Dermis blood vessel endothelial cell (primary cell): Measurements from ENCODE around the gene PA2G4. TPM values are rescaled to one million over a fixed set of nuclear protein-coding genes. Genes with fewer than 3 reads are reported as not detected.
"Not testable (repeated sequence)": the region's sequence is repeated elsewhere in the genome, so short reads cannot be mapped to it uniquely, and the experiment has no call there.

Experiments
- DNase-seq: peaks from one replicate; pipeline ENCODE4 v3.0.0; 2010
- total RNA-seq: library from RNA; depleted of rRNA; stranded (reverse); fragments of >200 nt; gene quantifications from 2 replicates; pipeline ENCODE4 v1.2.3, GENCODE V29; 2014

PA2G4 gene
- total RNA-seq, 1 donor from 2014 or later, result 106 TPM

DNA sequence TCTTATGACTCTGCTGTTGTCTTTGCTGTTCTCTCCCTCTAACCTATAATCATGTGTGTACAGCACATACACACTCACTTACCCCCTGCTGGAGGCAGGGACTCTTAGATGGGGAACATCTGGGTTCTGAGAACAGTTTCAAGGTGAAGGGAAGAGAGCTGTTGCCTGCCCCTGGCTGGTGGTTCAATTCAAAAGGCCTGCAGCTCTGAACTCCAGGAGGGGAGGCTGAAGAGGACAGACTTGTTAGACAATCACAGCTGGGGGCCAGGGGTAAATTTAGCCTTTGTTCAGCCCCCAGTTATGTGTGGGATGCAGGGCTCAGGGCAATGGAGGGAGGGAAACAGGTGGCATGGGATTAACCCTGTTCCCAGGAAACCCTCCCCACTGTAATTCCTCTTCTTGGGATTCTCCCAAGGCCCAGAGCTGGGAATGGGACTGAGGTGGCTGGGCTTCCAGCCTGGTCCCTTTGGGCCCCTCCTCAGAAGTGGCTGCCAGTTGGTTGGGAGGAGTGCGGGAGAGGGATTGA lies 50.0 kb downstream of the PA2G4 start:
- no peak for DNase-seq

DNA sequence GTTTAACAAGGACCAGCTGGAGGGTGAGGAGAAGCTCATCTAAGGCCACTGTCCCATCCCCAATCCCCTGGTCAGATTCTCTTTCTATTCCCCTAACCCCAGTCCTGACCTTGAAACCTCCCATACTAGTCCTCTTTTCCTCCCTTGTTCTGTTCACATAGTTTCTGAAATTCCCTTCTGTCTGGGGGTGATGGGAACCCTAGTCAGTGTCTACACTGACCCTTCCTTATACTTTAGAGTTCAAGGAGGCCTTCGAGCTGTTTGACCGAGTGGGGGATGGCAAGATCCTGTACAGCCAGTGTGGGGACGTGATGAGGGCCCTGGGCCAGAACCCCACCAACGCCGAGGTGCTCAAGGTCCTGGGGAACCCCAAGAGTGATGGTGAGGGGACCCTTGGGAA lies 50.5 kb downstream of the PA2G4 start:
- DNase-seq, result no peak

DNA sequence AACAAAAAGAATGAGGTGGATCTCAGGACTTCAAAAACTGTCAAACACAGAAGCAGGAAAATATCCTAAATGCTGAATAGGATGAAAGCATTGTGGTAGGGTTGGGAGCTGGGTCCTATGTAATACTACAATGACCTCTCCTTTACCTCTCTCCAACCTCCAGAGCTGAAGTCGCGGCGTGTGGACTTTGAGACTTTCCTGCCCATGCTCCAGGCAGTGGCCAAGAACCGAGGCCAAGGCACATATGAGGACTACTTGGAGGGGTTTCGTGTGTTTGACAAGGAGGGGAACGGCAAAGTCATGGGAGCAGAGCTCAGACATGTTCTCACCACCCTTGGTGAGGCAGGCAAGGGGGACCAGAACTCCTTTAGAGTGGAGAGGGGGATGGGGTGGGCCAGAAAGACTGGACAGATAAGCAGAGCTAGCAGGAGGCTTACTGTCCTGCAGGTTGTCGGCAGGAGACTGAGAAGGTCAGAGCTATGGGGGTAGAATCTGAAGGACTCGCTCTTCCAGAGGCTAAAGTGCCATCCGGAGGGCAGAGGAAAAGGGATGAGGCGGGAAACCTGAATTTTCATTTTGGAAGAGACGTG lies 51.0 kb downstream of the PA2G4 start:
- no peak for DNase-seq

DNA sequence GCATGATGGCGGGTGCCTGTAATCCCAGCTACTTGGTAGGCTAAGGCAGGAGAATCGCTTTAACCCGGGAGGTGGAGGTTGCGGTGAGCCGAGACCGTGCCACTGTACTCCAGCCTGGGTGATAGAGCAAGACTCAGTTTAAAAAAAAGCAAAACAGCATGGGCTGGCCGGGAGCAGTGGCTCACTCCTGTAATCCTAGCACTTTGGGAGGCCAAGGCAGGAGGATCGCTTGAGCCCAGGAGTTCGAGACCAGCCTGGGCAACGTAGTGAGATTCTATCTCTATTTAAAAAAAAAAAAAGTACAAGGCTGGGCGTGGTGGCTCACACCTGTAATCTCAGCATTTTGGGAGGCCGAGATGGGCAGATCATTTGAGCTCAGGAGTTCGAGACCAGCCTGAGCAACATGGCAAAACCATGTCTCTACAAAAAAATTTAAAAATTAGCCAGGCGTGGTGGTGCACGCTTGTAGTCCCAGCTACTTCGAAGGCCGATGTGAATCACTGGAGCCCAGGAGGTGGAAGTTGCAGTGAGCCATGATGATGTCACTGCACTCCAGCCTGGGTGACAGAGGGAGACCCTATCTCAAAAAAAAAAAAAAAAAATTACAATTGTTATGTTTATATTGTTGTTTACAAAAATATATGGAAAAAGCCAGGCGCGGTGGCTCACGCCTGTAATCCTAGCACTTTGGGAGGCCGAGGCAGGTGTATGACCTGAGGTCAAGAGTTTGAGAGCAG lies 52.3 kb downstream of the PA2G4 start:
- DNase-seq, result not testable (repeated sequence)

DNA sequence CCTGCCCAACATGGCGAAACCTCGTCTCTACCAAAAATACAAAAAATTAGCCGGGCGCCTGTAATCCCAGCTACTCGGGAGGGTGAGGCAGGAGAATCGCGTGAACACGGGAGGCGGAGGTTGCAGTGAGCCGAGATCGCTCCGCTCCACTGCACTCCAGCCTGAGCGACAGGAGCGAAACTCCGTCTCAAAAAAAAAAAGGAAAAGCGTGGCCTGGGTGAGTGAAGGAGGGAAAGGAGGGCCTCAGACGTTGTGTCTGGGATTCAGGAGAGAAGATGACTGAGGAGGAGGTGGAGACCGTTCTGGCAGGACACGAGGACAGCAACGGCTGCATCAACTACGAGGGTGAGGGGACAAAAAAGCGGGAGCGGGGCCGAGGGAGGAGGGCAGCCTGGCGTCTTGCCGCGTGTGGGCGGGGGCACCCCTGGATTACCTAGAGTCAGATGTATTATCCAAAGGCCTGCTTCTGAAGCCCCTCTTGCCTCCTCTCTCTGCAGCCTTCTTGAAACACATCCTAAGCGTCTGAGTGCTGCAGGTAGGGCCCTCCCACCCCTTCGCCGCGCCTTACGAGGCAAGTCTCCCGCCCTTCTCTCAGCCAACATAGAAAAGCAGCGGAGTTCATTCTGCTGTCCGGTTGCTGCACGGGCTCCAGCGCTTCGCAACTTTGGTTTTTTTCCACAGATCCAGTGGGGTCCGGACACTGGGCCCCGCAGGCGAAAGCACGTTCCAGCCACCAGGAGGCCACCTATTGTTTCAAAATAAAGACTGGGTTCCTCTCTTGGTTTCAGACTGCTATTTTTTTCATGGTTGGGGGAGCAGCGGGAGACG lies 53.1 kb downstream of the PA2G4 start:
- DNase-seq, result peak; percentile 88

DNA sequence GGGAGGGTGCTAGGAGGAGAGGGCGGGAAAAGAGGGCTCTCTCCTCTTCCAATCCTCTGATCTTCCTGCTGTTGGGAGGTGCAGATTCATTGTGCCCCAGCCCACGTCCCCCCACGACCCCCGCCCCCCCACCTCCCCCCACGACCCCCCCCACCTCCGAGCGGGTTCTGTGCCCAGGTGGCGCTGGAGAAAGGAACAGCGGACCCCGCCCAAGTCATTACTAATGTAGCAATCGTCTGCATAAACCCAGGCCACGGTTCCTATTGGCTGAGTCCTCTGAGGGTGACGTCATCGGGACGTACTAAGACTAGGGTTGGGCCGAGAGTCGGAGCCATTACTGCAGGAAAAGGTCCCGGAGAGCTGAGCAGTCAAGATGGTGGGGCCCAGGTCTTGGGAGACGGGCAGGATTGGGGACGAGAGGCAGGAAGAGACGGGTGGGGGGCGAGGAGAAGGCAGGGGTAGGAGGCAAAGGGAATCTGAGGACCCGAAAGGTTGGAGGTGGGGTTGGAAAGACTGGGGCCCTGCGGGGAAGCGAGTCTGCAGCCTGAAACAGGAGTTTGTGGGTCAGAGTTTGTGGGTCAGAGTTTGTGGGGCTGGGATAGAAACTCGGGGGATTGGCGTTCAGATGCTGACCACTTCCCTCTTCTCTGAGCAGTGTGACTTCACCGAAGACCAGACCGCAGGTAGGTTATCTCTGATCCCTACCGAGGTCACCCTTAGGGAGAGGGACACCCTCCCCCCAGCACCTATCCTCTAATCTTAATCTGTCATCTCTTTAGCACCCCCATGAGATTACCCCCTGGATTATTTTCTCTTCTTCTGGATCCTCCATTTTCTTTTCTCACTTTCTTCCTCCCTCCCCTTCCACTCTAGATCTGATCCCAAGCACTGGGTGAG lies 53.9 kb downstream of the PA2G4 start, which contains the start of gene MYL6:
MYL6 (plus strand) TSS at position 331 of the 897 bp plus-strand sequence; CDS start at position 374, 43 bp downstream.
- DNase-seq, result peak; percentile 99

DNA sequence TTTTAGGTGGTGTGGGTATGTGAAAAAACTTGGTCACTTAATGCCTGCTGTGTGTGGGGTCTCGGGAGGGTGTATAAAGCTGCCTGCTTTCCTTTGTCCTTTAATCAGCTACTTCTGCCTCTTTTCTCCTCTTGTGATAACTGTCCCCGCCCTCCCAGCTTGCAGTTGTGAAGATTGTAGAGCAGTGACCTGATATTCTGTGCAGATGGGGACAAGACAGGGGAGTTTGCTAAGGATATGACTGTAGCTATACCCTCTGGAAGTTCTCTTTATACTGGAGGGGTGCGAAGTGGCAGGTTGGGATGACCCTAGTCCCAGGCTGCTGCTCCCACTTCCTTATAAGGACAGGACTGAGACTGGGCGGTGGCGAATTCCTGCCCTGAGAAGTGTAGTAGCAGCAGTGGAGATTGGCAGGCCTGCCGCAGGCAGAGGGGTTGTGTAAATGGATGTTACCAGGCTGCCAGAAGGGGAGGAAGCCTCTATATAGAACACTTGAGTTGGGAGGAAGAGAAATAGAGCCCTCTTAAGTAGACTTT lies 54.6 kb downstream of the PA2G4 start:
- DNase-seq, result peak; percentile 69

DNA sequence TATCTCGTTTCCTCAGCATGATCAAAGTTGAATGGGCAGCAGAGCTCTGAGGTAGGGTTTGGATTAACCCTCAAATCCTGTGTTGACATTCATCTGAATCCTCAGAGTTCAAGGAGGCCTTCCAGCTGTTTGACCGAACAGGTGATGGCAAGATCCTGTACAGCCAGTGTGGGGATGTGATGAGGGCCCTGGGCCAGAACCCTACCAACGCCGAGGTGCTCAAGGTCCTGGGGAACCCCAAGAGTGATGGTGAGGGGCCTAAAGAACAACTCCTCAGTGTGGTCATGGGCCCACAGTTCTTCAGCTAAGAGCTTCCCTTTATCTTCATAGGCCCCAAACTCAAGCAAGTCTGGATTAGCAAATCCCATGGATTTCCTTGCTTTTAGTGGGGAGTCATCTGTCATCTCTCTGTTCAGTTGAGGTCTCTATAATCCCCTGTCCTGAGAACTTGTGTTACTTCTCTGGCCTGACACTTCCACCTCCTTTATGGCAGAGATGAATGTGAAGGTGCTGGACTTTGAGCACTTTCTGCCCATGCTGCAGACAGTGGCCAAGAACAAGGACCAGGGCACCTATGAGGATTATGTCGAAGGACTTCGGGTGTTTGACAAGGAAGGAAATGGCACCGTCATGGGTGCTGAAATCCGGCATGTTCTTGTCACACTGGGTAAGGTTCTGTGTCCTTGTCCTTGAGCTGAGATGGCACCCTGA lies 55.3 kb downstream of the PA2G4 start:
- no peak for DNase-seq

DNA sequence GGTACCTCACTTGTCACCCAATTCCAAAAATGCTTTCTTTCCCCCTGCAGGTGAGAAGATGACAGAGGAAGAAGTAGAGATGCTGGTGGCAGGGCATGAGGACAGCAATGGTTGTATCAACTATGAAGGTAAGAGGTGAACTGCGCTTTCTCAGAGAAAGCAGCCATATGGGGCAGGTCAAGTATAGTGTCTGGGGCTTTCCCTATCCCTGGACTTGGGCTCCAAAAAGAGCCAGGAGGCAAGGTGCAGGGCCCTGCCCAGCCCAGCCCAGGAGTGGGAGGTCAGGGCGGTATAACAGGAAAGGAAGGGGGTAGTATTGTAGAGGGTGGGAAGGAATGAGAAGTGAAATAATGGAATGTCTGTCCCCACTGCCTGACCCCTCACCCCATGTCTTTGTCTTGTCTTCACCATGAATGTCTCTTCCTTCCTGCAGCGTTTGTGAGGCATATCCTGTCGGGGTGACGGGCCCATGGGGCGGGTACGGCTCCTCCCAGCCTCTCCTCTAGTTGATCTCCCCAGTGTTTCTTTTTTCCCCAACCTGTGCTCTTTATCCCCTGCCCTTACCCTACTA lies 55.9 kb downstream of the PA2G4 start:
- DNase-seq, result peak; percentile 83

DNA sequence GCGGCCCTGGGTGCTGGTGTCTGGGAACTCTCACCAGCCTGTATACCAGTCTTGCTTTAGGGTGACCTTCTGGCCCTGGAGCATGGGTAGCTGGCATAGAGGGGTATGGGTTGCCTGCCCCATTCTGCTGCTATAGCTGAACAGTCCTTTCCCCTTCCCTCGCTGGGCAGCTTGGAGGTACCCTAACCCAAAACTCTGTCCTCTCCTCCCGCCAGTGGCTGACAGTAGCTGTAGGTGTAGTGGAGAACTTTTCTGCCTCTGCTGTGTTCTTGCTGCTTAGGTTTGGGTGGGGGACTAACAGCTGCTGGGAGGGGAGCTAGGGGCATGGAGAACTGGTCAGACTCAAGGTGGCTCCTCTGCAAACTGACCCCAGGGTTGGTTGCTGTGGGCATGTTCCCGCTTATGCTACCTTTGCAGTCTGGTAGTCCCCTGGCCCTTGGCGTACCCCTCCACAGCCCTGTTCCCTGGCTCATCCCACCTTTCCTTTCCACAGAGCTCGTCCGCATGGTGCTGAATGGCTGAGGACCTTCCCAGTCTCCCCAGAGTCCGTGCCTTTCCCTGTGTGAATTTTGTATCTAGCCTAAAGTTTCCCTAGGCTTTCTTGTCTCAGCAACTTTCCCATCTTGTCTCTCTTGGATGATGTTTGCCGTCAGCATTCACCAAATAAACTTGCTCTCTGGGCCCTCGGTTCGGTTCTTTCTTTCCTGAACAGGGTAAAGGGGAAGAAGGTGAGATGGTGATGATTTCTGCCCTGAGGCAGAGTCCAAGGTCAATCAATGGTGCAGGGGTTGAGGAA lies 56.7 kb downstream of the PA2G4 start:
- DNase-seq, result no peak

DNA sequence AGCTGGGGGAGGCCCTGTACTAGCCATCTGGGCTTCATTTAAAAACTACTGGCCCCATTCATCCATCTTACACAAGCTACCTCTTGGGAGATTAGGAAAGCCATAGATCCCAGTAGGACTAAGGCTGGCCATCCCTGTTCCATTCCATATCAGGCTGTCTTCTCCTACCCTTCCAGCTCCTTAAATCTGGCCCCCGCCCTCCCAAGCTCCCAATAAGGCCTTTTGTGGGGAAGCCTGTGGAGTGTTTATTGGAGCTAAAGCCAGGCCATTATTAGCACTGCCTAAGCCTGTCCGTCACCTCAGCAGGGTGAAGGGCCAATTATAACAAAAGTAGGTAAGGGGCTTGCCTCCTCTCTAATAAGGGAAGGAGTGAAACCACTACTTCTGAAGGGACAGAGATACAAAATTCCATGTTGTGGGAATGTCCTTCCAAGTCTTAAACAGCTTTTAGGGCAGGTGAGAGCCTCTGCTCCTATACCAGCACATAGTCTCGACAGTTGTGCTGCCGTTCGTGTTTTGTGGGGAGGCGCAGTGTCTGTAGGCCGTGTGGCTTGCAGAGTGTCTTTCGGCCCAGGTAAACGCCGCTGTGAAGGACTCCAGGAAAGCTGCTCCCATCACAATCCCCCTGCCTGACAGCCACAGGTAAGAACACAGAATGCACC lies 57.5 kb downstream of the PA2G4 start:
- no peak for DNase-seq

DNA sequence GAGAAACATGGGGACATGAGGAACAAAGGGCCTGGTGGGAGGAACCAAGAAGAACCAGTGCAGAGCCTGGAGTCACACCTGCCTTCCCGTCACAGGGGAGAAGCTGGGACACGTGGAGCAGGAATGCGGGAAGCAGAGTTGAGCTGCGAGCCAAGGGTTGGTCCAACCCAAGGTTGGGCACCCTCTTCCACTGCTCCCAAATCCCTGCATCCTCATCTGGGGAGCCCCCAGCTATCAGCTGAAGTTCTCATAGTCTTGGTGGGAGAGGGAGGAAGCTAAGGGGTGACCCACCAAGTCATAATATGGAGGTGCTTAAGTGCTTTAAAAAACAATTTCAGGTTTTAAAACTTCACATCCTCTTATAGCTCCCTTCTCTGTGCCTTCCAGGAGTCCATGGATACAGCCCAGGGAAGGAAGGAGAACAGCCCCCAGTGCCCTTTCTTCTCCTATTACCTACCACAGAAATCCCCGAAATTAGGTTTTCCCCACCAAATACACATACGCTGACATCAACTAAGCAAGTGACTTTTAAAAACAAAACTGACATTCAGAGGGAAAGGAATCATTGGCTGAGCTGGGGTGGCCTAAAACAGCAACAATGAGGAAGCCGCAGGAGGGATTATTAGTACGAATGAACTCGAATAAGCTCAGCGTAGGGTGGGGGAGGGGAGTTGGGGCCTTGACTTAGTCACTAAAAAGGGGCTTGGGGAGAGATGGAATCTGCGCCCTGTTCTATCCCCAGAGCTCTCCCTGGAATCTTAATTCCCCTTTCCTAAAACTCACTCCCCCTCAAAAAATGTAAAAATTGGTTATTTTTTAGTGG lies 58.3 kb downstream of the PA2G4 start:
- no peak for DNase-seq

Other genes with a start within 250 kb of the PA2G4 start
- gene PYM1, start 176.7 kb upstream of the PA2G4 start, total RNA-seq, result 33.1 and 34.9 TPM in 2 replicates
- gene DGKA, start 173.4 kb upstream of the PA2G4 start, total RNA-seq, result 23.7 and 41.5 TPM in 2 replicates
- 0.37 and 1.5 TPM in 2 replicates for gene PMEL, start 138.5 kb upstream of the PA2G4 start, total RNA-seq
- gene CDK2, start 137.7 kb upstream of the PA2G4 start, total RNA-seq, result 20.8 and 35.0 TPM in 2 replicates
- gene RAB5B, start 130.5 kb upstream of the PA2G4 start, total RNA-seq, result 44.8 and 67.1 TPM in 2 replicates
- gene SUOX, start 107.3 kb upstream of the PA2G4 start, total RNA-seq, result 12.4 and 18.9 TPM in 2 replicates
- gene IKZF4, start 83.5 kb upstream of the PA2G4 start, total RNA-seq, result 0.70 and 1.4 TPM in 2 replicates
- 199 and 372 TPM in 2 replicates for gene RPS26, start 62.6 kb upstream of the PA2G4 start, total RNA-seq
- 0.34 and 0.88 TPM in 2 replicates for gene ERBB3, start 24.4 kb upstream of the PA2G4 start, total RNA-seq
- gene RPL41, start 12.1 kb downstream of the PA2G4 start, total RNA-seq, result 2,567 and 3,056 TPM in 2 replicates
- gene ZC3H10, start 13.7 kb downstream of the PA2G4 start, total RNA-seq, result 4.7 and 5.6 TPM in 2 replicates
- 400 and 456 TPM in 2 replicates for gene ESYT1, start 23.7 kb downstream of the PA2G4 start, total RNA-seq
- gene MYL6B, start 48.0 kb downstream of the PA2G4 start, total RNA-seq, result 80.8 and 96.8 TPM in 2 replicates
- gene MYL6, start 53.8 kb downstream of the PA2G4 start, total RNA-seq, result 1,647 and 2,863 TPM in 2 replicates
- gene SMARCC2, start 84.9 kb downstream of the PA2G4 start, total RNA-seq, result 47.5 and 51.2 TPM in 2 replicates
- 102 and 119 TPM in 2 replicates for gene RNF41, start 117.4 kb downstream of the PA2G4 start, total RNA-seq
- gene NABP2, start 119.8 kb downstream of the PA2G4 start, total RNA-seq, result 24.8 and 32.9 TPM in 2 replicates
- gene SLC39A5, start 125.5 kb downstream of the PA2G4 start, total RNA-seq, result not detected in 2 replicates
- 23.0 and 31.5 TPM in 2 replicates for gene ANKRD52, start 153.8 kb downstream of the PA2G4 start, total RNA-seq
- 8.4 and 10.0 TPM in 2 replicates for gene COQ10A, start 162.4 kb downstream of the PA2G4 start, total RNA-seq
- 67.0 and 267 TPM in 2 replicates for gene CS, start 195.8 kb downstream of the PA2G4 start, total RNA-seq
- gene CNPY2, start 211.4 kb downstream of the PA2G4 start, total RNA-seq, result 80.0 and 94.8 TPM in 2 replicates
- gene PAN2, start 229.4 kb downstream of the PA2G4 start, total RNA-seq, result 16.8 and 24.2 TPM in 2 replicates
- 0.23 and 0.34 TPM in 2 replicates for gene IL23A, start 234.3 kb downstream of the PA2G4 start, total RNA-seq